Measurements from ENCODE around the gene AMIGO3. TPM values are rescaled to one million over a fixed set of nuclear protein-coding genes. Genes with fewer than 3 reads are reported as not detected.

Gene AMIGO3
- total RNA-seq, 1 experiment from 2014 or later, result 0.73 TPM

GRCh38 chr3:49675912-49676311, 43.6 kb downstream of the AMIGO3 start:
- Mint-ChIP-seq H3K27me3 (ENCODE audit: unreplicated experiment) (no peaks in the 10 kb centered on the region), H3K9me3 (ENCODE audit: low read depth, unreplicated experiment) (no peaks in the 10 kb centered on the region), H3K4me3 (ENCODE audit: low read depth, unreplicated experiment) (no peak overlapping the region), H3K4me1 (ENCODE audit: low read depth, unreplicated experiment) (peaks cover 27% of the 10 kb centered on the region), H3K27ac (ENCODE audit: unreplicated experiment) (no peak overlapping the region), H3K36me3 (ENCODE audit: insufficient read depth, unreplicated experiment) (peaks cover 26% of the 10 kb centered on the region)
- DNase-seq, result no peak
- BruUV-seq (replicated peaks), result TSS peak; percentile 43
- CTCF ChIA-PET, result interaction anchor here (0.6 kb wide), 1 partner anchor 223 kb away, joined by 3 read pairs; no protein-coding TSS in a partner anchor
- TF ChIP-seq CTCF (IDR thresholded peaks at IDR 0.05; ENCODE audit: unreplicated experiment), result no peak
- intact Hi-C loops (cut with micrococcal nuclease; ENCODE audit: unreplicated experiment), result no loop called here

- Mint-ChIP-seq H3K4me1 (ENCODE audit: low read depth, unreplicated experiment) (peaks cover 27% of the 10 kb centered on the region), H3K9me3 (ENCODE audit: low read depth, unreplicated experiment) (no peaks in the 10 kb centered on the region), H3K27ac (ENCODE audit: unreplicated experiment) (no peak overlapping the region), H3K36me3 (ENCODE audit: insufficient read depth, unreplicated experiment) (peaks cover 26% of the 10 kb centered on the region), H3K4me3 (ENCODE audit: low read depth, unreplicated experiment) (peak overlapping the region; percentile 97), H3K27me3 (ENCODE audit: unreplicated experiment) (no peaks in the 10 kb centered on the region)
- no TSS peak for BruUV-seq (replicated peaks)
- no peak for TF ChIP-seq CTCF (IDR thresholded peaks at IDR 0.05; ENCODE audit: unreplicated experiment)
- intact Hi-C loops (cut with micrococcal nuclease; ENCODE audit: unreplicated experiment), result loop anchor here (5.0 kb wide), 1 partner anchor 207 kb away; no protein-coding TSS in a partner anchor
- CTCF ChIA-PET, result no interaction called here
- DNase-seq, result no peak
Observed at GRCh38 chr3:49674497-49674983, 44.9 kb downstream of the AMIGO3 start.

GRCh38 chr3:49673715-49674496, 45.6 kb downstream of the AMIGO3 start, which contains the start of gene APEH:
TSS of gene APEH (plus strand) at chr3:49674351. CDS start at chr3:49674402, 51 bp downstream.
- Mint-ChIP-seq H3K4me1 (ENCODE audit: low read depth, unreplicated experiment) (peaks cover 32% of the 10 kb centered on the region), H3K27me3 (ENCODE audit: unreplicated experiment) (no peaks in the 10 kb centered on the region), H3K4me3 (ENCODE audit: low read depth, unreplicated experiment) (peak within 1 kb of the TSS; percentile 97), H3K27ac (ENCODE audit: unreplicated experiment) (peak within 1 kb of the TSS; percentile 95), H3K36me3 (ENCODE audit: insufficient read depth, unreplicated experiment) (peaks cover 26% of the 10 kb centered on the region), H3K9me3 (ENCODE audit: low read depth, unreplicated experiment) (no peaks in the 10 kb centered on the region)
- intact Hi-C loops (cut with micrococcal nuclease; ENCODE audit: unreplicated experiment), result loop anchor here (1.0 to 5.0 kb wide), 2 partner anchors 135 to 207 kb away; no protein-coding TSS in a partner anchor
- no TSS peak for BruUV-seq (replicated peaks)
- no peak for TF ChIP-seq CTCF (IDR thresholded peaks at IDR 0.05; ENCODE audit: unreplicated experiment)
- DNase-seq, result peak; percentile 99
- CTCF ChIA-PET, result interaction anchor here (3.5 kb wide), 1 partner anchor 134 kb away, joined by 102 read pairs; no protein-coding TSS in a partner anchor

- CTCF ChIA-PET, result interaction anchor here (3.5 kb wide), 1 partner anchor 133 kb away, joined by 102 read pairs; no protein-coding TSS in a partner anchor
- H3K27me3 Mint-ChIP-seq (ENCODE audit: unreplicated experiment), result no peaks in the 10 kb centered on the region
- BruUV-seq (replicated peaks), result TSS peak; percentile 67
- H3K9me3 Mint-ChIP-seq (ENCODE audit: low read depth, unreplicated experiment), result no peaks in the 10 kb centered on the region
- peak overlapping the region; percentile 97 for H3K4me3 Mint-ChIP-seq (ENCODE audit: low read depth, unreplicated experiment)
- intact Hi-C loops (cut with micrococcal nuclease; ENCODE audit: unreplicated experiment), result loop anchor here (1.0 to 5.0 kb wide), 2 partner anchors 134 to 206 kb away; no protein-coding TSS in a partner anchor
- peak overlapping the region; percentile 95 for H3K27ac Mint-ChIP-seq (ENCODE audit: unreplicated experiment)
- no peak for DNase-seq
- peaks cover 39% of the 10 kb centered on the region for H3K4me1 Mint-ChIP-seq (ENCODE audit: low read depth, unreplicated experiment)
- H3K36me3 Mint-ChIP-seq (ENCODE audit: insufficient read depth, unreplicated experiment), result peaks cover 30% of the 10 kb centered on the region
- no peak for TF ChIP-seq CTCF (IDR thresholded peaks at IDR 0.05; ENCODE audit: unreplicated experiment)
Observed at GRCh38 chr3:49673121-49673714, 46.3 kb downstream of the AMIGO3 start.
